Globus pallidus (tissue), 1 donor: ENCODE data around the gene LCMT1.

ENCODE experiments used
- DNase-seq: peaks from one replicate; pipeline ENCODE4 v3.0.0-alpha.2; 2015; ENCODE audit warnings: low spot score

LCMT1 gene

DNA sequence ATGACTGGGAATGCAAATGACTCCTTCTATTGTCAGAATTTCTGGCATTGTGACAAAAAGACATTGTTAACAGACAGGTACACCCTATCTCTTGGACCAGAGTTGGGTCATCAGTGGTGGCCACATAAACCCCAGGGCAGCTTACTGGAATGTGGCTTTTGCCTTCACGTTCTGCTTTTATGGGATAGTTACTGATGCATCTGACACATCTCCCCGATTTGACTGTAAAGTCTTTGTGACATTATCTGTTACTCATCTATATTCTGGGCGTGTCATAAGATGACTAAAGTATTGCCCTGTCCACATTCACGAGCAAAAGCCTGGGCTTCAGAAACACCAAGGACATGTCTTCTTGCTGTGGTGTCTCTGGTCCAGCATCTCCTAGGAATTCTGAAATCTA is 86.5 kb downstream of the LCMT1 start:
- no peak for DNase-seq

DNA sequence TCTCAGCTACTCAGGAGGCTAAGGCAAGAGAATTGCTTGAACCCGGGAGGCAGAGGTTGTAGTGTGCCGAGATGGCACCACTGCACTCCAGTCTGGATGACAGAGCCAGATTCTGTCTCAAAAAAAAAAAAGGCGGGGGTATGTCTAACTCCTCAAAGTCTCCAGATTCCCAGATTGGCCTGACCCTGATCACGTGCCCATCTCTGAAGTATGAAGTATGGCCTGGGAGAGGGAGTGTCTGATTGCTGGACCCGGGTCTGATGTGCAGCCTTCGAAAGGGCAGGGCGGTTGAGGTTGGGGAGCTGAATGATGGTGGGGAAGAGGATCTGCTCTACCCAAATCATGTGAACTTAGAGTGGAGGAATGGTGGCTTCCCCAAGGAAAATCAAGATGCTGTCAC is 87.9 kb downstream of the LCMT1 start:
- no peak for DNase-seq

DNA sequence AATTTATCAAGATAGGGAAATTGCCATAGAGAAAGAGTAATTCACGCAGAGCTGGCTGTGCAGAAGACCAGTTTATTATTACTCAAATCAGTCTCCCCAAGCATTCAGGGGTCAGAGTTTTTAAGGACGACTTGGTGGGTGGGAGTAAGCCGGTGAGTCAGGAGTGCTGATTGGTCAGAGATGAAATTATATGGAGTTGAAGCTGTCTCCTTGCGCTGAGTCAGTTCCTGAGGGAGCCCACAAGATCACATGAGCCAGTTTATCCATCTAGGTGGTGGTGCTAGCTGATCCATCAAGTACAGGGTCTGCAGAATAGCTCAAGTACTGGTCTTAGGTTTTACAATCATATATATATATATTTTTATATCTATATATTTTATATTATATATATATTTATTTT is 99.2 kb downstream of the LCMT1 start:
- DNase-seq = no peak

GRCh38 chr16:25212636-25213035 is 101.1 kb downstream of the LCMT1 start:
- DNase-seq = no peak

GRCh38 chr16:25213709-25214397 is 102.3 kb downstream of the LCMT1 start:
- DNase-seq = no peak

GRCh38 chr16:25217112-25217511 is 105.6 kb downstream of the LCMT1 start:
- DNase-seq = no peak

DNA sequence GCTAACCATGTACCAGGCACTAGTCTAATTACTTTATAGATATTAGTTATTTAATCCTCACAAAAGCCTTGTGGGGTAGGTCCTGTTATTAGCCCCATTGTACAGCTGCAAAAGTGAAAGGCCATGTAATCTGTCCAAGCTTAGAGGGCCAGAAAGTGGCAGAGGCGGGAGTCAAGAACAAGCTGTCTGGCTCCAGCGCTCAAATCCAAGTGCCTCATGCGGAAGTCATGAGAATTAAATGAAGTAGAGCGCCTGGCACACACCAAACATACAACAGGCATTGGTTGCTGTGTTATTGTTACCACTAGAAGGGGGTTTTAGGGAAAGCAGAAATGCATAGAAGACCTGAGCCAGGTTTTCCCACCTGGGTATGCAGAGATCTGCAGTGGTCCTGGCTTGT is 106.4 kb downstream of the LCMT1 start:
- DNase-seq = no peak

GRCh38 chr16:25219070-25219737 is 107.7 kb downstream of the LCMT1 start:
- DNase-seq = no peak

DNA sequence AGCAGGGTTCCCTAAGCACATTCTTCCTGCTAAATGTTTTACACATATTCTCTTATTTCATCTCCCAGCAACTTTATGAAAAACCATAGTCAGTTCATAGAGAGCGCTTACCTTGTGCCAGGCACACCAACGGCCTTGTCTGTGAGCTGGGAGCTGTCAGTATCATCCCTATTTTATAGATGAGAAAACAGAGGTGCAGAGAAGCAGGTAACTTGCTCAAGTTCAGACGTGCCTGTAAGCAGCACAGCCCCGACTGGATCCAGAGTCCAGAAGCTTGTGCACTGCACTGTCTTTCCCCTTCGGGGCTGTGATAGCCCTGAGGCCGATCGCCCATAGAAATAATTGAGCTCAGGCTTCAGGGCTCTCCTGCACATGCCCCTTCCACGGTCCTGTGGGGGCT is 111.4 kb downstream of the LCMT1 start:
- DNase-seq = no peak

DNA sequence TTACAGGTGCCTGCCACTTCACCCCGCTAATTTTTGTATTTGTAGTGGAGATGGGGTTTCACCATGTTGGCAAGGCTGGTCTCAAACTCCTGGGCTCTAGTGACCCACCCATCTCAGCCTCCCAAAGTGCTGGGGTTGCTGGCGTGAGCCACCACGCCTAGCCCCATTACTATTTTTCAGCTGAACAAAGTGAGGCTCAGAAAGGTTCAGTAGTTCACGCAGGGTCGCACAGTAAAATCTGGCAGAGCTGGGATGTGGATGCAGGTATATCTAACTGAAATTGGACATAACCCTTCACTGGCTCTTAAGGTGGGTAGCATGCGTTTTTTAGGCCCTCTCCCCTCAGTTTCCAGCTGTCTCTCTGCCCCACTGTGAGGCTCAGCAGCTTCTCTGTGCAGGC is 112.4 kb downstream of the LCMT1 start:
- DNase-seq = no peak

DNA sequence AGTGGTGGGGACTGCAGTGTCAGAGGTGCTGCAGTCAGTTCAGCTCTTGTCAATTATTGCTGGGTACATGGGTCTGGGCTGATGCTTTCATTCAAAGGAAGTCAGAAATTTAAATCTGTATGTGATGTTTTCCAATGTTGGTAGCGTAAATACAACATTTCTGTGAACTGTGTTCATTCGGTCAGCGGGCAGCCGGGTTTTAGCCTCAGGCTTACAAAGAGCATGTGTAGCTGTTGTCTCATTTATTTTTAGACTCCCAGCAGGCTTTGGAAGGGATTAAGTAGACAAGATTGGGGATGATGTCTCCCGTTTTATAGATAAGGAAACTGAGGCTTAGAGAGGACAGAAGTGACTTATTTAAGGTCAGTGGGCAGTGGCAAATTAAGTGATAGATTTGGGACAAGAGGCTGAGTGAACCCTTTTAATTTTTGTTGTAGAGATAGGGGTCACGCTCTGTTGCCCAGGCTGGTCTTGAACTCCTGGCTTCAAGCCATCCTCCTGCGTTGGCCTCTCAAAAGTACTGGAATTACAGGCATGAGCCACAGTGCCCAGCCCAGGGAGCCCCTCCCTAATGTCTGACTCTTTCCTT is 113.3 kb downstream of the LCMT1 start:
- no peak for DNase-seq
